ENCODE data around the gene KLHDC10.

KLHDC10 gene

GRCh38 chr7:130156140-130156539 lies 85.8 kb downstream of the KLHDC10 start:
- CTCF ChIA-PET: interaction anchor here (1.2 kb wide), 1 partner anchor 9 kb away, joined by 3 read pairs; no protein-coding TSS in a partner anchor
- Histone ChIP-seq H3K4me1 (ENCODE audit: control extremely low read depth in 1 of 4, control insufficient read depth in 4 of 4, insufficient read depth in 4 of 4, low read length in 3 of 4) (peaks cover 0 to 2% (median 0%) of the 10 kb centered on the region in 4 experiments), H3K27me3 (replicated peaks in 2 of 5; ENCODE audit: control insufficient read depth in 4 of 5, insufficient read depth in 5 of 5, low read length in 4 of 5) (no peaks in the 10 kb centered on the region), H3K4me3 (ENCODE audit: control insufficient read depth in 1 of 7, extremely low read depth in 1 of 7, insufficient read depth in 4 of 7, low read depth in 2 of 7, low read length in 6 of 7) (no peak overlapping the region), H3K9me3 (ENCODE audit: control extremely low read depth in 1 of 5, control insufficient read depth in 4 of 5, insufficient read depth in 2 of 5, low read depth in 1 of 5, low read length in 4 of 5) (peaks cover 0 to 11% (median 0%) of the 10 kb centered on the region in 5 experiments), H3K27ac (ENCODE audit: insufficient read depth in 1 of 2, low read depth in 1 of 2, low read length in 2 of 2, poor library complexity in 1 of 2, severe bottlenecking in 2 of 2) (no peak overlapping the region), H3K36me3 (ENCODE audit: control insufficient read depth in 4 of 4, insufficient read depth in 4 of 4, low read length in 3 of 4) (peaks cover 0 to 10% (median 7%) of the 10 kb centered on the region in 4 experiments)
- WGBS (ENCODE audit: insufficient coverage): 98% methylated on average over 7 of the region's 7 CpGs
- no peak for DNase-seq
- POLR2A ChIA-PET: no interaction called here

- 88% methylated on average over 7 of the region's 7 CpGs for WGBS (ENCODE audit: insufficient coverage)
- no peak for DNase-seq
- POLR2A ChIA-PET: interaction anchor here (0.7 kb wide), 1 partner anchor 8 kb away, joined by 3 read pairs; no protein-coding TSS in a partner anchor
- Histone ChIP-seq H3K36me3 (ENCODE audit: control insufficient read depth in 4 of 4, insufficient read depth in 4 of 4, low read length in 3 of 4) (peaks cover 2 to 23% (median 16%) of the 10 kb centered on the region in 4 experiments), H3K27me3 (replicated peaks in 2 of 5; ENCODE audit: control insufficient read depth in 4 of 5, insufficient read depth in 5 of 5, low read length in 4 of 5) (no peaks in the 10 kb centered on the region), H3K4me3 (ENCODE audit: control insufficient read depth in 1 of 7, extremely low read depth in 1 of 7, insufficient read depth in 4 of 7, low read depth in 2 of 7, low read length in 6 of 7) (no peak overlapping the region), H3K9me3 (ENCODE audit: control extremely low read depth in 1 of 5, control insufficient read depth in 4 of 5, insufficient read depth in 2 of 5, low read depth in 1 of 5, low read length in 4 of 5) (peaks cover 0 to 11% (median 0%) of the 10 kb centered on the region in 5 experiments), H3K27ac (ENCODE audit: insufficient read depth in 1 of 2, low read depth in 1 of 2, low read length in 2 of 2, poor library complexity in 1 of 2, severe bottlenecking in 2 of 2) (no peak overlapping the region), H3K4me1 (ENCODE audit: control extremely low read depth in 1 of 4, control insufficient read depth in 4 of 4, insufficient read depth in 4 of 4, low read length in 3 of 4) (peaks cover 0 to 2% (median 0%) of the 10 kb centered on the region in 4 experiments)
- CTCF ChIA-PET: interaction anchor here (0.9 kb wide), 1 partner anchor 16 kb away, joined by 3 read pairs; no protein-coding TSS in a partner anchor
These were observed 87.4 kb downstream of the KLHDC10 start for GRCh38 chr7:130157700-130158099.

- H3K27me3 ChIP-seq (replicated peaks in 2 of 5; ENCODE audit: control insufficient read depth in 4 of 5, insufficient read depth in 5 of 5, low read length in 4 of 5): no peaks in the 10 kb centered on the region
- POLR2A ChIA-PET: interaction anchor here (0.6 kb wide), 1 partner anchor 15 kb away, joined by 3 read pairs; no protein-coding TSS in a partner anchor
- H3K27ac ChIP-seq (ENCODE audit: insufficient read depth in 1 of 2, low read depth in 1 of 2, low read length in 2 of 2, poor library complexity in 1 of 2, severe bottlenecking in 2 of 2): no peak overlapping the region
- no peak for DNase-seq
- CTCF ChIA-PET: no interaction called here
- peaks cover 0 to 11% (median 0%) of the 10 kb centered on the region in 5 experiments for H3K9me3 ChIP-seq (ENCODE audit: control extremely low read depth in 1 of 5, control insufficient read depth in 4 of 5, insufficient read depth in 2 of 5, low read depth in 1 of 5, low read length in 4 of 5)
- no peaks in the 10 kb centered on the region for H3K4me1 ChIP-seq (ENCODE audit: control extremely low read depth in 1 of 4, control insufficient read depth in 4 of 4, insufficient read depth in 4 of 4, low read length in 3 of 4)
- H3K4me3 ChIP-seq (ENCODE audit: control insufficient read depth in 1 of 7, extremely low read depth in 1 of 7, insufficient read depth in 4 of 7, low read depth in 2 of 7, low read length in 6 of 7): no peak overlapping the region
- H3K36me3 ChIP-seq (ENCODE audit: control insufficient read depth in 4 of 4, insufficient read depth in 4 of 4, low read length in 3 of 4): peaks cover 10 to 33% (median 26%) of the 10 kb centered on the region in 4 experiments
- WGBS (ENCODE audit: insufficient coverage): 94% methylated on average over 2 of the region's 2 CpGs
These were observed 89.7 kb downstream of the KLHDC10 start for GRCh38 chr7:130160023-130160422.

- Histone ChIP-seq H3K4me1 (ENCODE audit: control extremely low read depth in 1 of 4, control insufficient read depth in 4 of 4, insufficient read depth in 4 of 4, low read length in 3 of 4) (no peaks in the 10 kb centered on the region), H3K9me3 (ENCODE audit: control extremely low read depth in 1 of 5, control insufficient read depth in 4 of 5, insufficient read depth in 2 of 5, low read depth in 1 of 5, low read length in 4 of 5) (peaks cover 0 to 11% (median 0%) of the 10 kb centered on the region in 5 experiments), H3K27me3 (replicated peaks in 2 of 5; ENCODE audit: control insufficient read depth in 4 of 5, insufficient read depth in 5 of 5, low read length in 4 of 5) (no peaks in the 10 kb centered on the region), H3K36me3 (ENCODE audit: control insufficient read depth in 4 of 4, insufficient read depth in 4 of 4, low read length in 3 of 4) (peaks cover 10 to 33% (median 26%) of the 10 kb centered on the region in 4 experiments), H3K4me3 (ENCODE audit: control insufficient read depth in 1 of 7, extremely low read depth in 1 of 7, insufficient read depth in 4 of 7, low read depth in 2 of 7, low read length in 6 of 7) (no peak overlapping the region), H3K27ac (ENCODE audit: insufficient read depth in 1 of 2, low read depth in 1 of 2, low read length in 2 of 2, poor library complexity in 1 of 2, severe bottlenecking in 2 of 2) (no peak overlapping the region)
- CTCF ChIA-PET: interaction anchor here (0.6 to 1.1 kb wide), 2 partner anchors 10 to 21 kb away, joined by 3 to 7 read pairs; no protein-coding TSS in a partner anchor
- 93% methylated on average over 8 of the region's 8 CpGs for WGBS (ENCODE audit: insufficient coverage)
- no peak for DNase-seq
- POLR2A ChIA-PET: interaction anchor here (0.6 kb wide), 2 partner anchors 15 to 17 kb away, joined by 3 read pairs; no protein-coding TSS in a partner anchor
These were observed 90.1 kb downstream of the KLHDC10 start for GRCh38 chr7:130160455-130160854.

- WGBS (ENCODE audit: insufficient coverage): 100% methylated on average over 3 of the region's 5 CpGs
- DNase-seq: no peak
- Histone ChIP-seq H3K27ac (ENCODE audit: insufficient read depth in 1 of 2, low read depth in 1 of 2, low read length in 2 of 2, poor library complexity in 1 of 2, severe bottlenecking in 2 of 2) (no peak overlapping the region), H3K27me3 (replicated peaks in 2 of 5; ENCODE audit: control insufficient read depth in 4 of 5, insufficient read depth in 5 of 5, low read length in 4 of 5) (no peaks in the 10 kb centered on the region), H3K36me3 (ENCODE audit: control insufficient read depth in 4 of 4, insufficient read depth in 4 of 4, low read length in 3 of 4) (peaks cover 17 to 38% (median 28%) of the 10 kb centered on the region in 4 experiments), H3K4me1 (ENCODE audit: control extremely low read depth in 1 of 4, control insufficient read depth in 4 of 4, insufficient read depth in 4 of 4, low read length in 3 of 4) (no peaks in the 10 kb centered on the region), H3K4me3 (ENCODE audit: control insufficient read depth in 1 of 7, extremely low read depth in 1 of 7, insufficient read depth in 4 of 7, low read depth in 2 of 7, low read length in 6 of 7) (no peak overlapping the region), H3K9me3 (ENCODE audit: control extremely low read depth in 1 of 5, control insufficient read depth in 4 of 5, insufficient read depth in 2 of 5, low read depth in 1 of 5, low read length in 4 of 5) (peaks cover 0 to 5% (median 0%) of the 10 kb centered on the region in 5 experiments)
- CTCF ChIA-PET: interaction anchor here (1.2 to 1.3 kb wide), 2 partner anchors 13 to 29 kb away, joined by 3 to 4 read pairs; no protein-coding TSS in a partner anchor
- POLR2A ChIA-PET: interaction anchor here (0.6 kb wide), 1 partner anchor 66 kb away, joined by 5 read pairs; no protein-coding TSS in a partner anchor
These were observed 91.9 kb downstream of the KLHDC10 start for GRCh38 chr7:130162196-130162595.

GRCh38 chr7:130174237-130174959 lies 104.1 kb downstream of the KLHDC10 start:
- ChIA-PET POLR2A (interaction anchor here (0.6 kb wide), 1 partner anchor 12 kb away, joined by 3 read pairs; no protein-coding TSS in a partner anchor), CTCF (interaction anchor here (1.0 kb wide), 1 partner anchor 12 kb away, joined by 3 read pairs; no protein-coding TSS in a partner anchor)
- no CpG with 5 or more reads among the region's 4 CpGs for WGBS (ENCODE audit: insufficient coverage)
- Histone ChIP-seq H3K36me3 (ENCODE audit: control insufficient read depth in 4 of 4, insufficient read depth in 4 of 4, low read length in 3 of 4) (peaks cover 7 to 42% (median 23%) of the 10 kb centered on the region in 4 experiments), H3K4me1 (ENCODE audit: control extremely low read depth in 1 of 4, control insufficient read depth in 4 of 4, insufficient read depth in 4 of 4, low read length in 3 of 4) (no peaks in the 10 kb centered on the region), H3K27me3 (replicated peaks in 2 of 5; ENCODE audit: control insufficient read depth in 4 of 5, insufficient read depth in 5 of 5, low read length in 4 of 5) (no peaks in the 10 kb centered on the region), H3K4me3 (ENCODE audit: control insufficient read depth in 1 of 7, extremely low read depth in 1 of 7, insufficient read depth in 4 of 7, low read depth in 2 of 7, low read length in 6 of 7) (no peak overlapping the region), H3K9me3 (ENCODE audit: control extremely low read depth in 1 of 5, control insufficient read depth in 4 of 5, insufficient read depth in 2 of 5, low read depth in 1 of 5, low read length in 4 of 5) (no peaks in the 10 kb centered on the region), H3K27ac (ENCODE audit: insufficient read depth in 1 of 2, low read depth in 1 of 2, low read length in 2 of 2, poor library complexity in 1 of 2, severe bottlenecking in 2 of 2) (no peak overlapping the region)
- DNase-seq: no peak

GRCh38 chr7:130178251-130178650 lies 107.9 kb downstream of the KLHDC10 start:
- Histone ChIP-seq H3K4me1 (ENCODE audit: control extremely low read depth in 1 of 4, control insufficient read depth in 4 of 4, insufficient read depth in 4 of 4, low read length in 3 of 4) (peaks cover 0 to 2% (median 0%) of the 10 kb centered on the region in 4 experiments), H3K36me3 (ENCODE audit: control insufficient read depth in 4 of 4, insufficient read depth in 4 of 4, low read length in 3 of 4) (peaks cover 7 to 49% (median 26%) of the 10 kb centered on the region in 4 experiments), H3K4me3 (ENCODE audit: control insufficient read depth in 1 of 7, extremely low read depth in 1 of 7, insufficient read depth in 4 of 7, low read depth in 2 of 7, low read length in 6 of 7) (no peak overlapping the region), H3K27me3 (replicated peaks in 2 of 5; ENCODE audit: control insufficient read depth in 4 of 5, insufficient read depth in 5 of 5, low read length in 4 of 5) (no peaks in the 10 kb centered on the region), H3K27ac (ENCODE audit: insufficient read depth in 1 of 2, low read depth in 1 of 2, low read length in 2 of 2, poor library complexity in 1 of 2, severe bottlenecking in 2 of 2) (no peak overlapping the region), H3K9me3 (ENCODE audit: control extremely low read depth in 1 of 5, control insufficient read depth in 4 of 5, insufficient read depth in 2 of 5, low read depth in 1 of 5, low read length in 4 of 5) (no peaks in the 10 kb centered on the region)
- DNase-seq: no peak
- WGBS (ENCODE audit: insufficient coverage): no CpG with 5 or more reads among the region's 4 CpGs
- ChIA-PET POLR2A (interaction anchor here (0.6 kb wide), 1 partner anchor 48 kb away, joined by 6 read pairs; no protein-coding TSS in a partner anchor), CTCF (no interaction called here)

Data from common myeloid progenitor, CD34-positive (primary cell).